Lower leg skin (tissue), 3 donors: ENCODE data around the gene NKD2.

Experiments used
- POLR2A ChIP-seq, 2 donors: fragments of 450-650 bp; IDR thresholded peaks; one replicate each; pipeline ENCODE4 v1.6.1; 2016 to 2017; ENCODE audit warnings: antibody characterized with exemption in 2 of 2, mild to moderate bottlenecking in 1 of 2, moderate library complexity in 1 of 2
- TF ChIP-seq, protein P1 (sequence below), 3 donors: fragments of 450-650 bp; IDR thresholded peaks; one replicate each; pipeline ENCODE4 v1.5.1; 2016; ENCODE audit warnings: antibody characterized with exemption in 3 of 3, mild to moderate bottlenecking in 3 of 3, moderate library complexity in 2 of 3

DNA sequence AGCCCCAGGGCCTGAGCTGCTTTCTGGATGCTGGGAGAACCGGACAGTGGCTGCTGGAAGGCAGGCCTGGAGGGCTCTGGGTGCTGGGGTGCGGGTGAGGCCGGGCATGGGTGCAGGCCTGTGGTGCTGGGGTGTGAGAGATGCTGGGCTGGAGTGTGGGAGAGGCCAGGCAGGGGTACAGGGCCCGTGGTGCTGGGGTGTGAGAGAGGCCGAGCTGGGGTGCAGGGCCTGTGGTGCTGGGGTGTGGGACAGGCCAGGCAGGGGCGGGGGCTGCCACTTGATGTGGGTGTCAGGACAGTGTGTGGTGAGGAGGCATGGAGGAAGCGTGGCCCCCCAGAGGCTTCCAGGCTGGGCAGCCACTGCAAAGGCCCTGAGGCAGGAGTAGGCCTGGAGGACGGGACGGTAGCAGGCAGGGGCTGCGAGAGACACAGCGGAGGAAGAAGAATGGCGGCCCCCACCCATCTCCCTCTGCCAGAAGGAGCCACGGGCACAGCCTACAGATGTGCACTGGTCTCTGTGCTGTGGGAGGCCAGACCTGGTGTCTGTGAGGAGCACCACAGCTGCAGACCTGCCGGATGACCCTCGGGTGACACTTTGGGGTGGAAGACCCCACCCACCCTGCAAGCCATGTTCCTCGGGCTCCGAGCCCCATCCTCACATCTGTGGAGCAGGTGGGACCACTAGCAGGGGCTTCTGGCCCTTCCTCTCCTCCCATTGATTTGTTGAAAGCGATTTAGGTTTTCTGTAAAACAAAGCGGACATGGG is 9.3 kb downstream of the NKD2 start:
- no peak for TF ChIP-seq POLR2A (IDR thresholded peaks at IDR 0.05)
- TF ChIP-seq, protein P1, sequence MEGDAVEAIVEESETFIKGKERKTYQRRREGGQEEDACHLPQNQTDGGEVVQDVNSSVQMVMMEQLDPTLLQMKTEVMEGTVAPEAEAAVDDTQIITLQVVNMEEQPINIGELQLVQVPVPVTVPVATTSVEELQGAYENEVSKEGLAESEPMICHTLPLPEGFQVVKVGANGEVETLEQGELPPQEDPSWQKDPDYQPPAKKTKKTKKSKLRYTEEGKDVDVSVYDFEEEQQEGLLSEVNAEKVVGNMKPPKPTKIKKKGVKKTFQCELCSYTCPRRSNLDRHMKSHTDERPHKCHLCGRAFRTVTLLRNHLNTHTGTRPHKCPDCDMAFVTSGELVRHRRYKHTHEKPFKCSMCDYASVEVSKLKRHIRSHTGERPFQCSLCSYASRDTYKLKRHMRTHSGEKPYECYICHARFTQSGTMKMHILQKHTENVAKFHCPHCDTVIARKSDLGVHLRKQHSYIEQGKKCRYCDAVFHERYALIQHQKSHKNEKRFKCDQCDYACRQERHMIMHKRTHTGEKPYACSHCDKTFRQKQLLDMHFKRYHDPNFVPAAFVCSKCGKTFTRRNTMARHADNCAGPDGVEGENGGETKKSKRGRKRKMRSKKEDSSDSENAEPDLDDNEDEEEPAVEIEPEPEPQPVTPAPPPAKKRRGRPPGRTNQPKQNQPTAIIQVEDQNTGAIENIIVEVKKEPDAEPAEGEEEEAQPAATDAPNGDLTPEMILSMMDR (IDR thresholded peaks at IDR 0.05): no peak
